ENCODE data around the gene ZNF492. TPM values are rescaled to one million over a fixed set of nuclear protein-coding genes. Genes with fewer than 3 reads are reported as not detected.
"Not testable (repeated sequence)": the region's sequence is repeated elsewhere in the genome, so short reads cannot be mapped to it uniquely, and the experiment has no call there.

The ZNF492 gene
- total RNA-seq, 1 experiment from 2014 or later = 2.3 TPM

DNA sequence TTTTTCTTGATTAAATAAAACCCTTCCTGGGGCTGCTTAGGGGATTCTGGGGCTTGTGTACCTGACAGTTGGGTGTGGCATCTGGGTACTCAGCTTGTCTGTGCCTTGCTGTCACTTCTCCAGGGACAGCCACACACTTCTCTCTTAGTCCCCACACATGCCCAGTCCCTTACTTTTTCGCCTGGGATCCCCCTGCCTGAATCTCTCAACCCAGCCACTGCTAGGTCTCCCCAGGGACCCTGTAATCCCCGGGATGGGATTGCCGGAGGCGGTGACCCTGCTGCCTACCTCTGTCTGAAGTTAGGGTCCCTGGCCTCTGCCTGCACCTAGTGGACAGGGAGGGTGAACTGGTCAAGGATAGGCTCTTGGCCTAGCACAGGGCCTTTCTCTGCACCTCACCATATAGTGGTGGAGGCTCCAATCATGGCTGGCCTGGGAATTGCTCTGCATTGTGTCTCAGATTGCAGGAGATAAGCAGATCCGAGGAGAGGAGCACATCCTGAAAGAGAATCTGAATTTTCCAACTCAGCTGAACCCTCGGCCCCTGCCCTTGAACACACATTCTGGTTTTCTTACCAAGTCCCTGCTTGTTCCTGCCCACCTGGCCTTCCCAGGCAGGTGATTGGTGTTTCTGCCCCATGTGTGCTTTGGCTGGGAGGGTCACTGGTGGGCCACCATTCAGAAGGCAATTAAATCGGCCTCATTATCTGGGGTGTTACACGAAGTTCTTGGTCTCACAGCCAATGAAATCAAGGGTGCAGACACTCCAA, 8.7 kb upstream of the ZNF492 start:
- DNase-seq = no peak
- H3K27me3 ChIP-seq = no peaks in the 10 kb centered on the region
- H3K4me1 ChIP-seq = no peaks in the 10 kb centered on the region
- H3K4me3 ChIP-seq = no peak overlapping the region
- no peaks in the 10 kb centered on the region for H3K36me3 ChIP-seq
- no peaks in the 10 kb centered on the region for H3K9me3 ChIP-seq (replicated peaks)
- H3K27ac ChIP-seq = no peak overlapping the region

DNA sequence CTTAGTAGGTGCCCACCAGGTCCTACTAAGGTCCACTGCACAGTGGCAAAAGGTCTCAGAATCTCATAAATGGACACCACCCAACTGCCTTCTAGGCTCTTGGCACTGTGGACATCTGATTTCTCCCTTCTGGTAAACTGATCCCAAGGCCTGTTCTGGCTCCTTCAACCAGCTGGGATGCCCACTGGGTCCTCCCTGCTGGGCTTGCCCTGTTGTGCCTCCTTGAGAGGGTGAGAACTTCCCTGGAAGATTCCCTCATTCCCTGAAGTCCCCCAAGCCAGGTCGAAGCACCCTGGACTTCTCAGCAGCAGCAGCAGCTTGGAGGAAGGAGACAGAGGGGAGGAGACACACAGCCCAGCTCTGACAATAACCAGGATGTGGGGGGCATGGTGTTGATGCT, 6.6 kb upstream of the ZNF492 start:
- no peak overlapping the region for H3K4me3 ChIP-seq
- H3K4me1 ChIP-seq = no peaks in the 10 kb centered on the region
- no peak overlapping the region for H3K27ac ChIP-seq
- H3K36me3 ChIP-seq = no peaks in the 10 kb centered on the region
- H3K27me3 ChIP-seq = no peaks in the 10 kb centered on the region
- no peak for DNase-seq
- no peaks in the 10 kb centered on the region for H3K9me3 ChIP-seq (replicated peaks)

DNA sequence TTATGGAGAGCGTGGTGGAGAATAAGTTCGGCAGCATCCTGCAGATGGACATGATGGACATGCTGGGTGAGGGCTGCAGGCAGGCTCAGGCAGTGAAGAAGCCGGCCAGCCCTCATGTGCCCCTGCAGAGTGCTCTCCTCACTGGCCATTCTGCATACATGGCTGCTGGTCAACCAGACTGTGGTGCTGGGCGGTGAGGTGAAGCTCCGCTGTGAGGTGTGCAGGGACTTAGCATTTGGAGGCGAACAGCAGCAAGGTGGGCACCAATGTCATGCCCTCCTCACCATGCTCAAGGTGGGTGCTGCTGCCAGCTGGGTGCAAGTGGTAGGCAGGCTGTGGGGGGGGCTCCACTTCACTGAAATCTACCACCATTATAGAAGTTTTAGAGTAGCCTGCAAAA, 5.7 kb upstream of the ZNF492 start:
- Histone ChIP-seq H3K27me3 (no peaks in the 10 kb centered on the region), H3K27ac (no peak overlapping the region), H3K9me3 (replicated peaks) (no peaks in the 10 kb centered on the region), H3K4me3 (no peak overlapping the region), H3K4me1 (no peaks in the 10 kb centered on the region), H3K36me3 (no peaks in the 10 kb centered on the region)
- no peak for DNase-seq

DNA sequence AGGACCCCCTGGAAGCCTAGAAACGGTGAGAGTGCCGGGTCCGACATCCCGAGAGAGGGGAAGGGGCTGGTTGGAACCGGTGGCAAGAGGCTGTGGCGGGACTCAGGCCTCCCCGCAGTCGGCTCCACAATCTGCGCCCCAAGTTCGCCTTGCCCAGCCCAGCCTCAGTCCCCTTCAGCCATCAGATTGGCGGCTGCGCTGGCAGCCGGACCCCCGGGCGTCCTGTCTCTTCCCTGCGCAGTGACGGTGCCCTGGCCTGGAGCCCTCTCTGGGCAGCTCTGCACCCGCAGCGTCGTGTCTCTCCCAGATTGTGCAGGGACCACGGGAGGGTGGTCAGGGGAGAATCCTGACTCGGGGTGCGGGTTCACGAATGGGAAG, 315 bp downstream of the ZNF492 start:
- H3K36me3 ChIP-seq = no peaks in the 10 kb centered on the region
- peak overlapping the region; percentile 57 for H3K4me3 ChIP-seq
- H3K9me3 ChIP-seq (replicated peaks) = no peaks in the 10 kb centered on the region
- no peak overlapping the region for H3K27ac ChIP-seq
- H3K27me3 ChIP-seq = no peaks in the 10 kb centered on the region
- no peak for DNase-seq
- H3K4me1 ChIP-seq = no peaks in the 10 kb centered on the region

DNA sequence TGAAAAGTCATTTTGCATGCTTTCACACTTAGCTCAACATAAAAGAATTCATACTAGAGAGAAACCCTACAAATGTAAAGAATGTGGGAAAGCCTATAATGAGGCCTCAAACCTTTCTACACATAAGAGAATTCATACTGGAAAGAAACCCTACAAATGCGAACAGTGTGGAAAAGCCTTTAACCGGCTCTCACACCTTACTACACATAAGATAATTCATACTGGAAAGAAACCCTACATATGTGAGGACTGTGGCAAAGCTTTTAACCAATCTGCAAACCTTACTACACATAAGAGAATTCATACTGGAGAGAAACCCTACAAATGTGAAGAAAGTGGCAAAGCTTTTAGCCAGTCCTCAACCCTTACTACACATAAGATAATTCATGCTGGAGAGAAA, 51.4 kb downstream of the ZNF492 start:
- not testable (repeated sequence) for H3K27ac ChIP-seq, H3K36me3 ChIP-seq, H3K4me3 ChIP-seq

DNA sequence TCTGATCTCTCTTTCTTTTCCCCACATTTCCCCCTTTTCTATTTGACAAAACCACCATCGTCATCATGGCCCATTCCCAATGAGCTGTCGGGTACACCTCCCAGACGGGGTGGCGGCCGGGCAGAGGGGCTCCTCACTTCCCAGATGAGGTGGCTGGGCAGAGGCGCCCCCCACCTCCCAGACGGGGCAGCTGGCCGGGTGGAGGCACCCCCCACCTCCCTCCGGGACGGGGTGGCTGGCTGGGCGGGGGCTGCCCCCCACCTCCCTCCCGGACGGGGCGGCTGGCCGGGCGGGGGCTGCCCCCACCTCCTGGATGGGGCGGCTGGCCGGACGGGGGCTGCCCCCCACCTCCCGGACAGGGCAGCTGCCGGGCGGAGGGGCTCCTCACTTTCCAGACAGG, 68.5 kb downstream of the ZNF492 start:
- not testable (repeated sequence) for H3K4me3 ChIP-seq; H3K36me3 ChIP-seq; H3K9me3 ChIP-seq (replicated peaks); DNase-seq; H3K27me3 ChIP-seq; H3K4me1 ChIP-seq; H3K27ac ChIP-seq

More for the DNA sequence above, 51.4 kb downstream of the ZNF492 start:
- not testable (repeated sequence) for H3K27me3 ChIP-seq; H3K9me3 ChIP-seq (replicated peaks); DNase-seq; H3K4me1 ChIP-seq

DNA sequence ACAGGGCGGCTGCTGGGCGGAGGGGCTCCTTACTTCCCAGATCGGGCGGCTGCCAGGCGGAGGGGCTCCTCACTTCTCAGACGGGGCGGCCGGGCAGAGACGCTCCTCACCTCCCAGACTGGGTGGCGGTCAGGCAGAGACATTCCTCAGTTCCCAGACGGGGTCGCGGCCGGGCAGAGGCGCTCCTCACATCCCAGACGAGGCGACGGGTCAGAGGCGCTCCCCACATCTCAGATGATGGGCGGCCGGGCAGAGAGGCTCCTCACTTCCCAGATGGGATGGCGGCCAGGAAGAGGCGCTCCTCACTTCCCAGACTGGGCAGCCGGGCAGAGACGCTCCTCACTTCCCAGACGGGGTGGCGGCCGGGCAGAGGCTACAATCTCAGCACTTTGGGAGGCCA, 69.0 kb downstream of the ZNF492 start:
- H3K27ac ChIP-seq; H3K9me3 ChIP-seq (replicated peaks); H3K4me3 ChIP-seq; H3K27me3 ChIP-seq; H3K4me1 ChIP-seq; H3K36me3 ChIP-seq; DNase-seq: not testable (repeated sequence)

DNA sequence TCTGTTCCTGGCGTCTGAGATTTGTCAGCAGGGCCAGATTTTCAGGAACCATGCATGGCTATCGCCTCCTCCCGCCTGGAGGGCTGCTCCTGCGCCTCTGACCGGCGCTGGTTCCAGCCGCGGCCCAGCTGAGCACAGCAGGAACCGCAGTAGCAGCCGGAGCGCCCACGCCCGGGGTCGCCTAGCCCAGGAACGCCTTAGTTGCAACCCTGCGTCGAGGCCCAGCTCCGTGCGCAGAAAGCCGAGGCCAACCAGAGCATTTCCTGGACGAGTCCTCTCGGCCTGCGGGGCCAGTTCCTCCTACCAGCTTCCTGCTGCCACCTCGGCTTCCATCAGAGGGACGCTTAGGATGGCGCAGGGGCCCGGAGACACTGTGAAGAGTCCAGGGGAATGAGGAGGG, 74.9 kb downstream of the ZNF492 start:
- Histone ChIP-seq H3K4me1 (no peaks in the 10 kb centered on the region), H3K27ac (no peak overlapping the region), H3K9me3 (replicated peaks) (no peaks in the 10 kb centered on the region), H3K27me3 (no peaks in the 10 kb centered on the region), H3K4me3 (no peak overlapping the region), H3K36me3 (no peaks in the 10 kb centered on the region)
- DNase-seq = no peak

Other genes with a start within 250 kb of the ZNF492 start
- gene ZNF98, start 212.0 kb upstream of the ZNF492 start, total RNA-seq (2014; rRNA removed; shearing (Covaris generic)) = not detected in 2 replicates
- not detected in 2 replicates for gene ZNF99, start 149.8 kb downstream of the ZNF492 start, total RNA-seq (2014; rRNA removed; shearing (Covaris generic))
- gene ZNF723, start 198.0 kb downstream of the ZNF492 start, total RNA-seq (2014; rRNA removed; shearing (Covaris generic)) = not detected in 2 replicates